Gastroesophageal sphincter (tissue), 4 donors: ENCODE measurements around the gene EXOC4. TPM values are rescaled to one million over a fixed set of nuclear protein-coding genes. Genes with fewer than 3 reads are reported as not detected.

Experiments
- ATAC-seq: fragments of 150-250 bp; one replicate; pipeline ENCODE4 v1.9.1; 2016; ENCODE audit warnings: mild to moderate bottlenecking, moderate library complexity
- H3K27ac ChIP-seq, 4 donors: fragments of 200-600 bp; sonication (generic) in 3 of 4; 1 replicate in 3 of 4; 2 replicates in 1 of 4; pipeline ENCODE4 v1.5.1; 2016 to 2019
- H3K27me3 ChIP-seq: fragments of 200-600 bp; sonication (generic); one replicate; pipeline ENCODE4 v1.5.1; 2019
- H3K36me3 ChIP-seq, 2 donors: fragments of 200-600 bp; sonication (generic); one replicate each; pipeline ENCODE4 v1.5.1; 2019; ENCODE audit warnings: control low read depth in 1 of 2
- H3K4me1 ChIP-seq, 3 donors: fragments of 200-600 bp; sonication (generic); 1 replicate in 2 of 3; 2 replicates in 1 of 3; pipeline ENCODE4 v1.5.1; 2016 to 2019; ENCODE audit warnings: control low read depth in 2 of 3
- H3K4me3 ChIP-seq, 2 donors: fragments of 200-600 bp; sonication (generic); one replicate each; pipeline ENCODE4 v1.5.1; 2019; ENCODE audit warnings: mild to moderate bottlenecking in 1 of 2, moderate library complexity in 1 of 2
- H3K9me3 ChIP-seq, 3 donors: fragments of 200-600 bp; sonication (generic); one replicate each; pipeline ENCODE4 v1.5.1; 2017 to 2019; ENCODE audit warnings: control low read depth in 2 of 3
- EP300 ChIP-seq: sonication (generic); formaldehyde crosslinking; IDR thresholded peaks from one replicate; pipeline ENCODE4 v1.6.1; 2017; ENCODE audit warnings: antibody characterized with exemption, mild to moderate bottlenecking
- POLR2A ChIP-seq, 2 donors: fragments of 450-650 bp; IDR thresholded peaks; one replicate each; pipeline ENCODE4 v1.6.1; 2017; ENCODE audit warnings: antibody characterized with exemption in 2 of 2, mild to moderate bottlenecking in 2 of 2, moderate library complexity in 1 of 2
- POLR2AphosphoS5 ChIP-seq: sonication (generic); formaldehyde crosslinking; IDR thresholded peaks from one replicate; pipeline ENCODE4 v1.6.1; 2017; ENCODE audit warnings: antibody characterized with exemption
- WGBS, 2 donors: methylation state at CpG; one replicate each; pipeline ENCODE4 v1.1.5; 2018; ENCODE audit warnings: low coverage in 1 of 2; 5-methylcytosine and 5-hydroxymethylcytosine counted together
- total RNA-seq, 4 donors: library from RNA; depleted of rRNA; stranded (reverse); fragments of >200 nt; gene quantifications; one replicate each; pipeline ENCODE4 v1.1.0, GENCODE V29; 2016
- TF ChIP-seq, protein P1 (sequence below), 4 experiments: fragments of 200-600 bp in 2 of 4; fragments of 450-650 bp in 2 of 4; sonication (generic) in 1 of 4; IDR thresholded peaks; one replicate each; pipeline ENCODE4 v1.5.1; 2017 to 2019; ENCODE audit warnings: antibody characterized with exemption in 4 of 4, mild to moderate bottlenecking in 2 of 4, moderate library complexity in 2 of 4

The EXOC4 gene
- total RNA-seq, 4 donors from 2014 or later, result 46.3 to 85.8 (median 51.9) TPM

DNA sequence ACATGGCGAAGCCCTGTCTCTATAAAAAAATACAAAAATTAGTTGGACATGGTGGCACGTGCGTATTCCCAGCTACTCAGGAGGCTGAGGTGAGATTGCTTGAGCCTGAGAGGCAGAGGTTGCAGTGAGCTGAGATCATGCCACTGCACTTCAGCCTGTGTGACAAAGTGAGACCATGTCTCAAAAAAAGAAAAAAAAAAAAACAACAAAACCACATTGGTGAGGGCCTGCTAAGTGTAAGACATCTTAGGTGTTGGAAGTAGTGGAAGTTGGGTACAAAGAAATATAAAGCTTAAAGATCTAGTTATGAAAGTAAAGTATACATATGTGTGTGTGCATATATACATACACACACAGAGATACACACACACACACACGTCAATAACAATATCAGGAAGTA lies 228.0 kb downstream of the EXOC4 start:
- no peak overlapping the region for H3K4me3 ChIP-seq
- peaks cover 0 to 42% of the 10 kb centered on the region in 2 donors for H3K36me3 ChIP-seq
- no peaks in the 10 kb centered on the region for H3K9me3 ChIP-seq
- whole genome bisulfite sequencing, 2 donors, result 92 to 93% methylated on average over 4 of the region's 4 CpGs
- no peak overlapping the region for H3K27ac ChIP-seq
- ATAC-seq, result no peak
- H3K27me3 ChIP-seq, result no peaks in the 10 kb centered on the region
- TF ChIP-seq, protein P1, sequence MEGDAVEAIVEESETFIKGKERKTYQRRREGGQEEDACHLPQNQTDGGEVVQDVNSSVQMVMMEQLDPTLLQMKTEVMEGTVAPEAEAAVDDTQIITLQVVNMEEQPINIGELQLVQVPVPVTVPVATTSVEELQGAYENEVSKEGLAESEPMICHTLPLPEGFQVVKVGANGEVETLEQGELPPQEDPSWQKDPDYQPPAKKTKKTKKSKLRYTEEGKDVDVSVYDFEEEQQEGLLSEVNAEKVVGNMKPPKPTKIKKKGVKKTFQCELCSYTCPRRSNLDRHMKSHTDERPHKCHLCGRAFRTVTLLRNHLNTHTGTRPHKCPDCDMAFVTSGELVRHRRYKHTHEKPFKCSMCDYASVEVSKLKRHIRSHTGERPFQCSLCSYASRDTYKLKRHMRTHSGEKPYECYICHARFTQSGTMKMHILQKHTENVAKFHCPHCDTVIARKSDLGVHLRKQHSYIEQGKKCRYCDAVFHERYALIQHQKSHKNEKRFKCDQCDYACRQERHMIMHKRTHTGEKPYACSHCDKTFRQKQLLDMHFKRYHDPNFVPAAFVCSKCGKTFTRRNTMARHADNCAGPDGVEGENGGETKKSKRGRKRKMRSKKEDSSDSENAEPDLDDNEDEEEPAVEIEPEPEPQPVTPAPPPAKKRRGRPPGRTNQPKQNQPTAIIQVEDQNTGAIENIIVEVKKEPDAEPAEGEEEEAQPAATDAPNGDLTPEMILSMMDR (IDR thresholded peaks at IDR 0.05), result no peak
- no peak for TF ChIP-seq POLR2AphosphoS5
- TF ChIP-seq EP300, result no peak
- TF ChIP-seq POLR2A (IDR thresholded peaks at IDR 0.05), result no peak
- H3K4me1 ChIP-seq, result no peaks in the 10 kb centered on the region

DNA sequence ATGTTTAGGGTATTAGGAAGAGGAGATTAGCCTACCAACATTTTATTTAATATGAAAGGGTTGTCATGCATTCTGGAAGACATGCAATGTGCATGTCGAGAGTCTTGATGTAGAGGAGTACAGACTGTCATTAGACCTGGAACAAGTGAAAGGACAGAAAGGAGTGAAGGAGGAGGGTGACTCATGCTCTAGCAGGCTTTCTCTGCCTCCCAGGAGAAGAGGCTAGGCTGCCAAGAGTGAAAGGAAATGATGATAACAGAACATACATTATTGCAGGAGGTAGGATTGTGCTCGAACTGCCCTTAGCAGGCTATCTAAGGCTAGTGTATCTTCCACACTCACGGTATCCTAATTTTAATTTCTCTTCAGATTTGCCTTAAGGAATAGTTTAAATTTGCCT lies 228.8 kb downstream of the EXOC4 start:
- Histone ChIP-seq H3K4me1 (no peaks in the 10 kb centered on the region), H3K27ac (no peak overlapping the region), H3K27me3 (no peaks in the 10 kb centered on the region), H3K9me3 (no peaks in the 10 kb centered on the region), H3K4me3 (no peak overlapping the region), H3K36me3 (peaks cover 0 to 34% of the 10 kb centered on the region in 2 donors)
- TF ChIP-seq POLR2AphosphoS5 (no peak), POLR2A (IDR thresholded peaks at IDR 0.05) (no peak), EP300 (no peak)
- TF ChIP-seq, protein P1 (IDR thresholded peaks at IDR 0.05), result no peak
- 39 to 58% methylated on average over 3 of the region's 3 CpGs for WGBS, 2 donors
- no peak for ATAC-seq

DNA sequence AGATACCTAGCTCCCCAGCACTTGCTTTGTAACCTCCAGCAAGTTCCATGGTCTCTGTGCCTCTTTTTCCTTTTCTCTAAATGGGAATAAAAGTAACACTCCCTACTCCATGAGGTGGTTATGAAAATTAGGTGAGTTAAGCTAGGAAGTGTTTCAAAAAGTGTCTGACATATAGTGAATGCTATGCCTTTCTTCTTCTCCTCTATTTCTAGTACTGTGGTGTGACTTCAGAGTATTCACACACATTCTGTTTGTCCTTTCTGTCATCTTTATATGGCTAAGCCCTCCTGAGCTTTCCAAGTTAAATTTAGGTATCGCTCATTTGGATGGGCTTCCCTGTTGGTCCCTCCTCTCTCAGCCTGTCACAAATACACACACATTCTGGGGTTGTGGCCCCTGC lies 229.7 kb downstream of the EXOC4 start:
- peaks cover 0 to 32% of the 10 kb centered on the region in 2 donors for H3K36me3 ChIP-seq
- H3K27me3 ChIP-seq, result no peaks in the 10 kb centered on the region
- no peak for TF ChIP-seq POLR2AphosphoS5
- TF ChIP-seq, protein P1 (IDR thresholded peaks at IDR 0.05), result no peak
- TF ChIP-seq POLR2A (IDR thresholded peaks at IDR 0.05), result no peak
- TF ChIP-seq EP300, result no peak
- ATAC-seq, result no peak
- no peak overlapping the region for H3K4me3 ChIP-seq
- no peak overlapping the region for H3K27ac ChIP-seq
- 80 to 100% methylated on average over 1 of the region's 1 CpG for WGBS, 2 donors
- H3K9me3 ChIP-seq, result no peaks in the 10 kb centered on the region
- no peaks in the 10 kb centered on the region for H3K4me1 ChIP-seq

DNA sequence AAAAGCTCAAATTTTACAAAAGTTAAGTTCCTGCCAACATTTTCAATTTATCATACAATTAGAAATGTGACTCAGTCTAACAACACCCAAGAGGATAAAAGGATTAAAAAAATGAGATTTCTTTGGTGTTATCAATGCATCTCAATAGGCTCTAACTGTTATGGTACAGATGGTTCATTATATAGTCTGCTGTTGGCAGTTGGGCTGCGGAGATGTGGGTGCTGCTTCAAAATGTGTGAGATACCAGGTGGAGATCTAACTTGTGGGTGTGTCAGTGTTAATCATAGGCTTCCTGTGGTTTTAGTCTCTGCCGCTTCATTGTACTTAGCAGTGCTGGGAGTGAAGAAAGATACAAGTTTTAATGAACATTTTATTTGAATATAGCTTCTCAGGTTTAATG lies 231.2 kb downstream of the EXOC4 start:
- no peak overlapping the region for H3K4me3 ChIP-seq
- no peaks in the 10 kb centered on the region for H3K4me1 ChIP-seq
- TF ChIP-seq, protein P1 (IDR thresholded peaks at IDR 0.05), result no peak
- no peak for TF ChIP-seq EP300
- TF ChIP-seq POLR2AphosphoS5, result no peak
- TF ChIP-seq POLR2A (IDR thresholded peaks at IDR 0.05), result no peak
- no peaks in the 10 kb centered on the region for H3K27me3 ChIP-seq
- H3K27ac ChIP-seq, result no peak overlapping the region
- no peak for ATAC-seq
- peaks cover 0 to 32% of the 10 kb centered on the region in 2 donors for H3K36me3 ChIP-seq
- H3K9me3 ChIP-seq, result no peaks in the 10 kb centered on the region
- 80 to 90% methylated on average over 2 of the region's 2 CpGs for WGBS, 2 donors

DNA sequence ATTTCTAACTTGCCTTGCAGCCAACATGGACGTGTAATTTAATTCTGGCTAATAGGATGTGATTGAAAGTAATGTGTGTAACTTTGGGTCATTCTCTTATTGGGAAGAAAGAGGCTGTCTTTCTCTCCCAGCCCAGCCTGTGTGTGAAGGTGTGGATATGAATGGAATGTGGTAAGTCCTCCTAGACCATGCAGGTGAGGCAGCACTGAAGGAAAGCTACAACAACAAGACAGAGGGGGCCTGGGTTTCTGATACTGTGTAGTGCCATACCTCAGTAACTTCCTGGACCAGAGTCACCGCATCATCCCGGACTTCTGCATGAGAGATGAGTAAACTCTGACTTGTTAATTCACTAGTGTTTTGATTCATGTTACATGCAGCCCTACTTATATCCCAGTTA lies 237.0 kb downstream of the EXOC4 start:
- H3K9me3 ChIP-seq, result no peaks in the 10 kb centered on the region
- H3K27ac ChIP-seq, result no peak overlapping the region
- no peaks in the 10 kb centered on the region for H3K4me1 ChIP-seq
- WGBS, 2 donors, result 100% methylated on average over 2 of the region's 3 CpGs; no CpG with 5 or more reads in 1 of the 2 donors
- H3K4me3 ChIP-seq, result no peak overlapping the region
- no peak for ATAC-seq
- peaks cover 0 to 4% of the 10 kb centered on the region in 2 donors for H3K36me3 ChIP-seq
- TF ChIP-seq, protein P1 (IDR thresholded peaks at IDR 0.05), result no peak
- TF ChIP-seq POLR2AphosphoS5 (no peak), POLR2A (IDR thresholded peaks at IDR 0.05) (no peak), EP300 (no peak)
- no peaks in the 10 kb centered on the region for H3K27me3 ChIP-seq
